GM23338 (cell line): Measurements from ENCODE around the gene EFTUD2.

ENCODE experiments used
- CREB1 ChIP-seq: fragments of 250-450 bp; sonication (Bioruptor Pico); IDR thresholded peaks from 2 replicates; pipeline ENCODE4 v1.5.0; 2020; ENCODE audit warnings: low read depth, mild to moderate bottlenecking, moderate library complexity
- EZH2 ChIP-seq: fragments of 200-600 bp; sonication (generic); IDR thresholded peaks from one replicate; pipeline ENCODE4 v1.8.0; 2017; ENCODE audit warnings: antibody characterized with exemption, mild to moderate bottlenecking, low read depth; ENCODE audit not compliant: unreplicated experiment
- EZH2phosphoT487 ChIP-seq: fragments of 200-600 bp; sonication (generic); IDR thresholded peaks from one replicate; pipeline ENCODE4 v1.8.1; 2018; ENCODE audit warnings: antibody characterized with exemption; ENCODE audit not compliant: unreplicated experiment
- JUNB ChIP-seq: IDR thresholded peaks from one replicate; pipeline ENCODE4 v1.6.1; 2016; ENCODE audit warnings: antibody characterized with exemption; ENCODE audit not compliant: unreplicated experiment
- NANOG ChIP-seq: IDR thresholded peaks from 2 replicates; pipeline ENCODE4 v1.6.1; 2016; ENCODE audit warnings: antibody characterized with exemption, borderline replicate concordance
- POLR2AphosphoS5 ChIP-seq: IDR thresholded peaks from 2 replicates; pipeline ENCODE4 v1.6.1; 2016; ENCODE audit warnings: antibody characterized with exemption, low read depth
- ZNF114 ChIP-seq: fragments of 250-450 bp; sonication (Bioruptor Pico); IDR thresholded peaks from 2 replicates; pipeline ENCODE4 v1.5.0; 2020; ENCODE audit warnings: mild to moderate bottlenecking, moderate library complexity
- ZNF331 ChIP-seq: fragments of 250-450 bp; sonication (Bioruptor Pico); IDR thresholded peaks from 2 replicates; pipeline ENCODE4 v1.5.0; 2020; ENCODE audit warnings: low read depth, mild to moderate bottlenecking, moderate library complexity
- TF ChIP-seq, protein P1 (sequence below), 2 experiments: fragments of 200-600 bp in 1 of 2; sonication (generic) in 1 of 2; conservative IDR thresholded peaks; 2 replicates each; pipeline versions ENCODE4 v1.5.1 to v1.6.1; 2016 to 2017; ENCODE audit warnings: antibody characterized with exemption in 2 of 2, low read depth in 2 of 2, mild to moderate bottlenecking in 2 of 2, moderate library complexity in 1 of 2
- TF ChIP-seq, protein P2 (sequence below): IDR thresholded peaks from one replicate; pipeline ENCODE4 v1.6.1; 2018; ENCODE audit warnings: antibody characterized with exemption; ENCODE audit not compliant: unreplicated experiment
- TF ChIP-seq, protein P3 (sequence below): IDR thresholded peaks from 2 replicates; pipeline ENCODE4 v1.6.1; 2016; ENCODE audit warnings: antibody characterized with exemption

DNA sequence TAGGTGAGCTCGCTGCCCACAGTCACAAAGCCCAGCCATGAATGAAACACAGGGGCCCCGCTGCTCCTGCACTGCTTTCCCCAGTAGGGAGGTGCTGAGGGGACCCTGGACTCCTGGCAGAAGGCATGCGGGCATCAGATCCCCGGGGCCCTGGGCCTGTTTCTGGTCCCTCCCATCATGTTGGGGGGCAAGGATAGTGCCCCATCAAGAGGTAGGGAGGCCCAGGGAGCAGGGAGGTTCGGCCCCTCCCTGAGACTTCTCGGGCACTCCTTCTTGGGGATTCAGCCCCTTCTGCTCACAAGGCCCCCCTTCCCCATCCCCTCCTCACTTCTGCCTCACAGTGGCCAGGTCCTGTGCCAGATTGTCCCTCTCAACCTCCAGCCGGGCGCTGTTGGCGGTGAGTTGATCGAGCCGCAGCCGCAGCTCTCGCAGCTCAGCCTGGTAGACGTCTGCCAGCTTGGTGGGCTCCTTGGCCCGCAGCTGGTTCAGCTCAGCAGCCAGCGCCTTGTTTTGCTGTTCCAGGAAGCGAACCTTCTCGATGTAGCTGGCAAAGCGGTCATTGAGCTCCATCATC, 15.5 kb upstream of the EFTUD2 start:
- TF ChIP-seq, protein P1, sequence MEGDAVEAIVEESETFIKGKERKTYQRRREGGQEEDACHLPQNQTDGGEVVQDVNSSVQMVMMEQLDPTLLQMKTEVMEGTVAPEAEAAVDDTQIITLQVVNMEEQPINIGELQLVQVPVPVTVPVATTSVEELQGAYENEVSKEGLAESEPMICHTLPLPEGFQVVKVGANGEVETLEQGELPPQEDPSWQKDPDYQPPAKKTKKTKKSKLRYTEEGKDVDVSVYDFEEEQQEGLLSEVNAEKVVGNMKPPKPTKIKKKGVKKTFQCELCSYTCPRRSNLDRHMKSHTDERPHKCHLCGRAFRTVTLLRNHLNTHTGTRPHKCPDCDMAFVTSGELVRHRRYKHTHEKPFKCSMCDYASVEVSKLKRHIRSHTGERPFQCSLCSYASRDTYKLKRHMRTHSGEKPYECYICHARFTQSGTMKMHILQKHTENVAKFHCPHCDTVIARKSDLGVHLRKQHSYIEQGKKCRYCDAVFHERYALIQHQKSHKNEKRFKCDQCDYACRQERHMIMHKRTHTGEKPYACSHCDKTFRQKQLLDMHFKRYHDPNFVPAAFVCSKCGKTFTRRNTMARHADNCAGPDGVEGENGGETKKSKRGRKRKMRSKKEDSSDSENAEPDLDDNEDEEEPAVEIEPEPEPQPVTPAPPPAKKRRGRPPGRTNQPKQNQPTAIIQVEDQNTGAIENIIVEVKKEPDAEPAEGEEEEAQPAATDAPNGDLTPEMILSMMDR (conservative IDR thresholded peaks at IDR 0.05; ENCODE audit: low read depth in 2 of 2), result peak in 1 of 2 experiments; percentile 18; a peak in 1 of 4 replicates
- TF ChIP-seq EZH2phosphoT487 (no peak), ZNF114 (no peak), EZH2 (no peak), POLR2AphosphoS5 (no peak), ZNF331 (CRISPR knock-in tag) (no peak), CREB1 (CRISPR knock-in tag) (no peak), NANOG (no peak), JUNB (no peak)
- TF ChIP-seq, protein P2, sequence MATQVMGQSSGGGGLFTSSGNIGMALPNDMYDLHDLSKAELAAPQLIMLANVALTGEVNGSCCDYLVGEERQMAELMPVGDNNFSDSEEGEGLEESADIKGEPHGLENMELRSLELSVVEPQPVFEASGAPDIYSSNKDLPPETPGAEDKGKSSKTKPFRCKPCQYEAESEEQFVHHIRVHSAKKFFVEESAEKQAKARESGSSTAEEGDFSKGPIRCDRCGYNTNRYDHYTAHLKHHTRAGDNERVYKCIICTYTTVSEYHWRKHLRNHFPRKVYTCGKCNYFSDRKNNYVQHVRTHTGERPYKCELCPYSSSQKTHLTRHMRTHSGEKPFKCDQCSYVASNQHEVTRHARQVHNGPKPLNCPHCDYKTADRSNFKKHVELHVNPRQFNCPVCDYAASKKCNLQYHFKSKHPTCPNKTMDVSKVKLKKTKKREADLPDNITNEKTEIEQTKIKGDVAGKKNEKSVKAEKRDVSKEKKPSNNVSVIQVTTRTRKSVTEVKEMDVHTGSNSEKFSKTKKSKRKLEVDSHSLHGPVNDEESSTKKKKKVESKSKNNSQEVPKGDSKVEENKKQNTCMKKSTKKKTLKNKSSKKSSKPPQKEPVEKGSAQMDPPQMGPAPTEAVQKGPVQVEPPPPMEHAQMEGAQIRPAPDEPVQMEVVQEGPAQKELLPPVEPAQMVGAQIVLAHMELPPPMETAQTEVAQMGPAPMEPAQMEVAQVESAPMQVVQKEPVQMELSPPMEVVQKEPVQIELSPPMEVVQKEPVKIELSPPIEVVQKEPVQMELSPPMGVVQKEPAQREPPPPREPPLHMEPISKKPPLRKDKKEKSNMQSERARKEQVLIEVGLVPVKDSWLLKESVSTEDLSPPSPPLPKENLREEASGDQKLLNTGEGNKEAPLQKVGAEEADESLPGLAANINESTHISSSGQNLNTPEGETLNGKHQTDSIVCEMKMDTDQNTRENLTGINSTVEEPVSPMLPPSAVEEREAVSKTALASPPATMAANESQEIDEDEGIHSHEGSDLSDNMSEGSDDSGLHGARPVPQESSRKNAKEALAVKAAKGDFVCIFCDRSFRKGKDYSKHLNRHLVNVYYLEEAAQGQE, result no peak
- TF ChIP-seq, protein P3, sequence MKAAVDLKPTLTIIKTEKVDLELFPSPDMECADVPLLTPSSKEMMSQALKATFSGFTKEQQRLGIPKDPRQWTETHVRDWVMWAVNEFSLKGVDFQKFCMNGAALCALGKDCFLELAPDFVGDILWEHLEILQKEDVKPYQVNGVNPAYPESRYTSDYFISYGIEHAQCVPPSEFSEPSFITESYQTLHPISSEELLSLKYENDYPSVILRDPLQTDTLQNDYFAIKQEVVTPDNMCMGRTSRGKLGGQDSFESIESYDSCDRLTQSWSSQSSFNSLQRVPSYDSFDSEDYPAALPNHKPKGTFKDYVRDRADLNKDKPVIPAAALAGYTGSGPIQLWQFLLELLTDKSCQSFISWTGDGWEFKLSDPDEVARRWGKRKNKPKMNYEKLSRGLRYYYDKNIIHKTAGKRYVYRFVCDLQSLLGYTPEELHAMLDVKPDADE, result no peak
